C4-2B (cell line): ENCODE results near the gene RIOK1.

Experiments used
- ZFX ChIP-seq: fragments of 450-650 bp; IDR thresholded peaks from 2 replicates; pipeline ENCODE4 v1.6.1; 2017
- TF ChIP-seq, protein P1 (sequence below): fragments of 450-650 bp; conservative IDR thresholded peaks from 2 replicates; pipeline ENCODE4 v1.5.1; 2017; ENCODE audit warnings: mild to moderate bottlenecking

DNA sequence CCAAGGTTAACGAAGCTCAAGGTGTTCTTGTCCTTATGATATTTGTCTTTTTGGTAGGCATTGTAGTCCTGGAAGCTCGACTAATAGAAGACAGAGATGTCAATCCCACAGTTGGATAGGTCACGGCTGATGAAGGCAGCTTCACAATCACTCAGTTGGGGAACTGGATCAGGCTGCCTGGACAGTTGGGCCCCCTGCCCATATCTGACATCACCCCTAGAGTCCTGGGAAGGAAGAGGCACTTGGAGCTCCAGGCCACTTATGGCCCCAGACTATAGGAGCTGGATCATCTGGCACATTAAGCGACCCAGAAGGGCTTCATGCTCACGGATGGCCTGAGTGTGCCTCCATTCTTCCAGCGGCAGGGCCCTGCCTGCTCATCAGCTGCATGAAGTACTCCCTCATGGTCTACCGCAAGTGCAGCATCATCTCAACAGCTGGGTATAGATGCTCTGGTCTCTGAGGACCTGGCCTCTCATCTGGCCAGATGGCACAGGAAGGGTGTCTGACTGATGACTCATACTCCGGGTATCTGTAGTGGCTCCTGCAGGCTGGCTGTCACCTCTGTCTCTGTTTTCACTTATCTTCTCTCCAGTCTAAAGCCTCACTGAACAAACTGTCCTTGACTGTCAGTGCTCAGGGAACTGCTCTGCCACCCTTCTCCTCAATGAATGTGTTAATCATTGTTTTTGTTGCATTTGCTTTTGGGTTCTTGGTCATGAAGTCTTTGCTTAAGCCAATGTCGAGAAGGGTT is 47.4 kb upstream of the RIOK1 start:
- TF ChIP-seq, protein P1, sequence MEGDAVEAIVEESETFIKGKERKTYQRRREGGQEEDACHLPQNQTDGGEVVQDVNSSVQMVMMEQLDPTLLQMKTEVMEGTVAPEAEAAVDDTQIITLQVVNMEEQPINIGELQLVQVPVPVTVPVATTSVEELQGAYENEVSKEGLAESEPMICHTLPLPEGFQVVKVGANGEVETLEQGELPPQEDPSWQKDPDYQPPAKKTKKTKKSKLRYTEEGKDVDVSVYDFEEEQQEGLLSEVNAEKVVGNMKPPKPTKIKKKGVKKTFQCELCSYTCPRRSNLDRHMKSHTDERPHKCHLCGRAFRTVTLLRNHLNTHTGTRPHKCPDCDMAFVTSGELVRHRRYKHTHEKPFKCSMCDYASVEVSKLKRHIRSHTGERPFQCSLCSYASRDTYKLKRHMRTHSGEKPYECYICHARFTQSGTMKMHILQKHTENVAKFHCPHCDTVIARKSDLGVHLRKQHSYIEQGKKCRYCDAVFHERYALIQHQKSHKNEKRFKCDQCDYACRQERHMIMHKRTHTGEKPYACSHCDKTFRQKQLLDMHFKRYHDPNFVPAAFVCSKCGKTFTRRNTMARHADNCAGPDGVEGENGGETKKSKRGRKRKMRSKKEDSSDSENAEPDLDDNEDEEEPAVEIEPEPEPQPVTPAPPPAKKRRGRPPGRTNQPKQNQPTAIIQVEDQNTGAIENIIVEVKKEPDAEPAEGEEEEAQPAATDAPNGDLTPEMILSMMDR: no peak
- TF ChIP-seq ZFX: no peak
